ENCODE measurements around the gene DHX40. TPM values are rescaled to one million over a fixed set of nuclear protein-coding genes. Genes with fewer than 3 reads are reported as not detected.

Gene DHX40
- total RNA-seq, 1 experiment from 2014 or later: 16.2 TPM

- ATAC-seq (no peak), DNase-seq (ENCODE audit: low read depth, low spot score) (no peak)
- CTCF ChIA-PET: no interaction called here
- Histone ChIP-seq H3K4me1 (ENCODE audit: control insufficient read depth, insufficient read depth, low read length) (no peaks in the 10 kb centered on the region), H3K9me3 (ENCODE audit: control insufficient read depth, insufficient read depth, low read depth, low read length) (no peaks in the 10 kb centered on the region), H3K27ac (ENCODE audit: low read length) (no peak overlapping the region), H3K36me3 (ENCODE audit: control insufficient read depth, insufficient read depth, low read length) (no peaks in the 10 kb centered on the region), H3K27me3 (ENCODE audit: control insufficient read depth, insufficient read depth, low read length) (no peaks in the 10 kb centered on the region), H3K4me3 (ENCODE audit: low read depth in 2 of 2, low read length in 2 of 2) (no peak overlapping the region)
- BruUV-seq (replicated peaks): no TSS peak
- intact Hi-C loops (cut with micrococcal nuclease; ENCODE audit: unreplicated experiment): no loop called here
- POLR2A ChIA-PET: no interaction called here
- TF ChIP-seq POLR2AphosphoS5 (IDR thresholded peaks at IDR 0.05; ENCODE audit: low read depth, low read length): no peak
- TF ChIP-seq TCF7L2 (IDR thresholded peaks at IDR 0.05; ENCODE audit: low read depth, low read length): no peak
- in situ Hi-C loops (cut with HindIII; ENCODE audit: low pct_unique_long_range_greater_than_20kb, low sequenced_read_pairs): no loop called here
Observed at GRCh38 chr17:59538195-59538909, 27.1 kb upstream of the DHX40 start.

- Histone ChIP-seq H3K4me3 (ENCODE audit: low read depth in 2 of 2, low read length in 2 of 2) (no peak overlapping the region), H3K4me1 (ENCODE audit: control insufficient read depth, insufficient read depth, low read length) (no peaks in the 10 kb centered on the region), H3K27me3 (ENCODE audit: control insufficient read depth, insufficient read depth, low read length) (no peaks in the 10 kb centered on the region), H3K9me3 (ENCODE audit: control insufficient read depth, insufficient read depth, low read depth, low read length) (no peaks in the 10 kb centered on the region), H3K27ac (ENCODE audit: low read length) (no peak overlapping the region), H3K36me3 (ENCODE audit: control insufficient read depth, insufficient read depth, low read length) (no peaks in the 10 kb centered on the region)
- intact Hi-C loops (cut with micrococcal nuclease; ENCODE audit: unreplicated experiment): no loop called here
- CTCF ChIA-PET: no interaction called here
- POLR2A ChIA-PET: no interaction called here
- ATAC-seq (no peak), DNase-seq (ENCODE audit: low read depth, low spot score) (no peak)
- in situ Hi-C loops (cut with HindIII; ENCODE audit: low pct_unique_long_range_greater_than_20kb, low sequenced_read_pairs): no loop called here
- TF ChIP-seq POLR2AphosphoS5 (IDR thresholded peaks at IDR 0.05; ENCODE audit: low read depth, low read length): no peak
- TF ChIP-seq, protein P1, sequence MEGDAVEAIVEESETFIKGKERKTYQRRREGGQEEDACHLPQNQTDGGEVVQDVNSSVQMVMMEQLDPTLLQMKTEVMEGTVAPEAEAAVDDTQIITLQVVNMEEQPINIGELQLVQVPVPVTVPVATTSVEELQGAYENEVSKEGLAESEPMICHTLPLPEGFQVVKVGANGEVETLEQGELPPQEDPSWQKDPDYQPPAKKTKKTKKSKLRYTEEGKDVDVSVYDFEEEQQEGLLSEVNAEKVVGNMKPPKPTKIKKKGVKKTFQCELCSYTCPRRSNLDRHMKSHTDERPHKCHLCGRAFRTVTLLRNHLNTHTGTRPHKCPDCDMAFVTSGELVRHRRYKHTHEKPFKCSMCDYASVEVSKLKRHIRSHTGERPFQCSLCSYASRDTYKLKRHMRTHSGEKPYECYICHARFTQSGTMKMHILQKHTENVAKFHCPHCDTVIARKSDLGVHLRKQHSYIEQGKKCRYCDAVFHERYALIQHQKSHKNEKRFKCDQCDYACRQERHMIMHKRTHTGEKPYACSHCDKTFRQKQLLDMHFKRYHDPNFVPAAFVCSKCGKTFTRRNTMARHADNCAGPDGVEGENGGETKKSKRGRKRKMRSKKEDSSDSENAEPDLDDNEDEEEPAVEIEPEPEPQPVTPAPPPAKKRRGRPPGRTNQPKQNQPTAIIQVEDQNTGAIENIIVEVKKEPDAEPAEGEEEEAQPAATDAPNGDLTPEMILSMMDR (IDR thresholded peaks at IDR 0.05): no peak
- TF ChIP-seq SIN3A (IDR thresholded peaks at IDR 0.05; ENCODE audit: borderline replicate concordance, insufficient read depth, low read depth, low read length): no peak
- TF ChIP-seq REST (IDR thresholded peaks at IDR 0.05; ENCODE audit: insufficient read depth in 1 of 2, low read depth in 2 of 2, low read length in 1 of 2): no peak
- TF ChIP-seq TCF7L2 (IDR thresholded peaks at IDR 0.05; ENCODE audit: low read depth, low read length): no peak
- BruUV-seq (replicated peaks): no TSS peak
Observed at GRCh38 chr17:59542960-59543635, 22.3 kb upstream of the DHX40 start.

DNA sequence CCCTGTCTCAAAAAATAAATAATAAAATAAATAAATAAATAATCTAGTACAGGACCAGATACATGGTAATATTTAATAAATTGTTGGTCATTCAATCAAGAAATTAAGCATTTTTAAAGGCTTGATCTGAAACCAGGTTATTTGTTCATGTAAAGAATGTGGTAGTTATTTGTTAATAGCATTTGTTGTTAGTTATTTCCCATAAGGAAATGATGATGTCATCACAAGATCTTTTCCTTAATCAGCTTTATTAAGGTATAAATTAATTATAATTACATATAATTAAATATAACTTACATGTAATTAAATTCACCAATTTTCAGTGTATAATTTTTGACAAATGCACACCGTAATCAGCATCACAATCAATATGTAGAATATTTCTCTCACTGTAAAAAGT lies 19.5 kb upstream of the DHX40 start:
- no peaks in the 10 kb centered on the region for H3K4me1 ChIP-seq (ENCODE audit: control insufficient read depth, insufficient read depth, low read length)
- in situ Hi-C loops (cut with HindIII; ENCODE audit: low pct_unique_long_range_greater_than_20kb, low sequenced_read_pairs): no loop called here
- intact Hi-C loops (cut with micrococcal nuclease; ENCODE audit: unreplicated experiment): no loop called here
- DNase-seq (ENCODE audit: low read depth, low spot score) (no peak), ATAC-seq (no peak)
- H3K36me3 ChIP-seq (ENCODE audit: control insufficient read depth, insufficient read depth, low read length): no peaks in the 10 kb centered on the region
- no peak overlapping the region for H3K27ac ChIP-seq (ENCODE audit: low read length)
- H3K9me3 ChIP-seq (ENCODE audit: control insufficient read depth, insufficient read depth, low read depth, low read length): no peaks in the 10 kb centered on the region
- ChIA-PET CTCF (no interaction called here), POLR2A (no interaction called here)
- no TSS peak for BruUV-seq (replicated peaks)
- no peaks in the 10 kb centered on the region for H3K27me3 ChIP-seq (ENCODE audit: control insufficient read depth, insufficient read depth, low read length)
- no peak for TF ChIP-seq POLR2AphosphoS5 (IDR thresholded peaks at IDR 0.05; ENCODE audit: low read depth, low read length)
- TF ChIP-seq, protein P1 (IDR thresholded peaks at IDR 0.05): no peak
- TF ChIP-seq REST (IDR thresholded peaks at IDR 0.05; ENCODE audit: insufficient read depth in 1 of 2, low read depth in 2 of 2, low read length in 1 of 2): no peak
- TF ChIP-seq TCF7L2 (IDR thresholded peaks at IDR 0.05; ENCODE audit: low read depth, low read length): no peak
- TF ChIP-seq SIN3A (IDR thresholded peaks at IDR 0.05; ENCODE audit: borderline replicate concordance, insufficient read depth, low read depth, low read length): no peak
- H3K4me3 ChIP-seq (ENCODE audit: low read depth in 2 of 2, low read length in 2 of 2): no peak overlapping the region
